Neuronal stem cell (in vitro differentiated cells): ENCODE data around the gene HS2ST1.

ENCODE experiments used
- DNase-seq: peaks from one replicate; pipeline ENCODE4 v3.0.0-alpha.2; 2013; ENCODE audit warnings: low spot score
- H2AFZ ChIP-seq: one replicate; pipeline ENCODE4 v1.6.1; 2013; ENCODE audit warnings: mild to moderate bottlenecking, low read length, inconsistent platforms
- H2AK5ac ChIP-seq: 2 replicates; pipeline ENCODE4 v1.6.1; 2013; ENCODE audit warnings: low read depth, mild to moderate bottlenecking, inconsistent platforms, low read length, moderate library complexity, mixed read lengths
- H2BK120ac ChIP-seq: 2 replicates; pipeline ENCODE4 v1.6.1; 2013; ENCODE audit warnings: low read depth, mild to moderate bottlenecking, inconsistent platforms, low read length, moderate library complexity, mixed read lengths
- H2BK12ac ChIP-seq: one replicate; pipeline ENCODE4 v1.6.1; 2013; ENCODE audit warnings: low read length, inconsistent platforms
- H2BK15ac ChIP-seq: 2 replicates; pipeline ENCODE4 v1.6.1; 2013; ENCODE audit warnings: mild to moderate bottlenecking, low read length, inconsistent platforms, mixed read lengths
- H2BK5ac ChIP-seq: one replicate; pipeline ENCODE4 v1.6.1; 2013; ENCODE audit warnings: inconsistent platforms, mild to moderate bottlenecking, low read length, moderate library complexity
- H3K14ac ChIP-seq: one replicate; pipeline ENCODE4 v1.6.1; 2013; ENCODE audit warnings: low read length, inconsistent platforms
- H3K18ac ChIP-seq: 2 replicates; pipeline ENCODE4 v1.6.1; 2013; ENCODE audit warnings: low read length, inconsistent platforms
- H3K23ac ChIP-seq: 2 replicates; pipeline ENCODE4 v1.6.1; 2013; ENCODE audit warnings: low read depth, mild to moderate bottlenecking, mixed read lengths, low read length, inconsistent platforms; ENCODE audit not compliant: poor library complexity
- H3K27ac ChIP-seq: replicated peaks from 3 replicates; pipeline ENCODE4 v1.5.1; 2013; ENCODE audit warnings: low read length, inconsistent platforms
- H3K27me3 ChIP-seq, 3 experiments: 2 replicates each; pipeline ENCODE4 v1.6.1; 2013; ENCODE audit warnings: low read length in 3 of 3, mild to moderate bottlenecking in 2 of 3, inconsistent platforms in 1 of 3, low read depth in 1 of 3, mixed read lengths in 1 of 3, moderate library complexity in 1 of 3; ENCODE audit not compliant: control insufficient read depth in 3 of 3, insufficient read depth in 3 of 3
- H3K36me3 ChIP-seq, 2 donors: replicated peaks in 1 of 2; 2 replicates each; pipeline ENCODE4 v1.6.1; 2013; ENCODE audit warnings: low read length in 2 of 2; ENCODE audit not compliant: control insufficient read depth in 2 of 2, insufficient read depth in 2 of 2
- H3K4ac ChIP-seq: 2 replicates; pipeline ENCODE4 v1.6.1; 2013; ENCODE audit warnings: inconsistent platforms, mild to moderate bottlenecking, low read length, moderate library complexity
- H3K4me1 ChIP-seq, 2 donors: 1 replicate in 1 of 2; 2 replicates in 1 of 2; pipeline ENCODE4 v1.6.1; 2013; ENCODE audit warnings: low read length in 2 of 2, low read depth in 1 of 2; ENCODE audit not compliant: control insufficient read depth in 2 of 2, insufficient read depth in 1 of 2
- H3K4me2 ChIP-seq: one replicate; pipeline ENCODE4 v1.6.1; 2013; ENCODE audit warnings: mild to moderate bottlenecking, low read length, inconsistent platforms; ENCODE audit not compliant: insufficient read depth, poor library complexity, severe bottlenecking
- H3K4me3 ChIP-seq, 2 donors: 2 replicates each; pipeline ENCODE4 v1.5.1; 2013; ENCODE audit warnings: low read length in 2 of 2, mild to moderate bottlenecking in 2 of 2, inconsistent platforms in 1 of 2, moderate library complexity in 1 of 2
- H3K79me1 ChIP-seq: one replicate; pipeline ENCODE4 v1.6.1; 2013; ENCODE audit warnings: low read depth, mild to moderate bottlenecking, inconsistent platforms, low read length, moderate library complexity
- H3K9ac ChIP-seq: one replicate; pipeline ENCODE4 v1.6.1; 2013; ENCODE audit warnings: mild to moderate bottlenecking, low read depth, low read length, inconsistent platforms; ENCODE audit not compliant: poor library complexity
- H3K9me3 ChIP-seq, 2 donors: replicated peaks in 1 of 2; 2 replicates each; pipeline versions ENCODE3 to v1.6.1; 2013; ENCODE audit warnings: low read length in 2 of 2, mild to moderate bottlenecking in 2 of 2, inconsistent platforms in 1 of 2, low read depth in 1 of 2, mixed read lengths in 1 of 2, moderate library complexity in 1 of 2; ENCODE audit not compliant: control insufficient read depth in 2 of 2, insufficient read depth in 1 of 2
- H4K8ac ChIP-seq: one replicate; pipeline ENCODE4 v1.6.1; 2013; ENCODE audit warnings: low read depth, mild to moderate bottlenecking, inconsistent platforms, low read length, moderate library complexity
- H4K91ac ChIP-seq: one replicate; pipeline ENCODE4 v1.6.1; 2013; ENCODE audit warnings: low read length, low read depth, mild to moderate bottlenecking, inconsistent platforms; ENCODE audit not compliant: poor library complexity
- WGBS, 2 donors: extraction: QIAGEN DNeasy Blood & Tissue Kit; methylation state at CpG; one replicate each; pipeline ENCODE4 v1.1.7; 2013; ENCODE audit warnings: missing lambda C conversion rate in 2 of 2, mixed read lengths in 1 of 2; ENCODE audit not compliant: insufficient read length in 2 of 2, insufficient replicate concordance in 1 of 2; ENCODE audit errors: extremely low coverage in 2 of 2; 5-methylcytosine and 5-hydroxymethylcytosine counted together

HS2ST1 gene

GRCh38 chr1:87115317-87115890, 201.0 kb downstream of the HS2ST1 start:
- Histone ChIP-seq H3K4me3 (no peak overlapping the region), H3K23ac (no peak overlapping the region), H3K27me3 (no peaks in the 10 kb centered on the region), H2BK120ac (no peak overlapping the region), H3K4me2 (no peak overlapping the region), H3K4me1 (peaks cover 1 to 4% of the 10 kb centered on the region in 2 donors), H2AK5ac (no peak overlapping the region), H3K9ac (no peak overlapping the region), H3K36me3 (no peaks in the 10 kb centered on the region), H2AFZ (no peak overlapping the region), H2BK5ac (no peak overlapping the region), H3K18ac (no peak overlapping the region), H3K14ac (no peak overlapping the region), H4K8ac (no peak overlapping the region), H2BK12ac (no peak overlapping the region), H3K27ac (no peak overlapping the region), H2BK15ac (no peak overlapping the region), H3K9me3 (no peaks in the 10 kb centered on the region), H3K79me1 (no peaks in the 10 kb centered on the region), H4K91ac (no peak overlapping the region), H3K4ac (no peak overlapping the region)
- WGBS, 2 donors = no CpG with 5 or more reads among the region's 3 CpGs
- DNase-seq = no peak

GRCh38 chr1:87115891-87116290, 201.5 kb downstream of the HS2ST1 start:
- Histone ChIP-seq H4K91ac (no peak overlapping the region), H3K4ac (no peak overlapping the region), H3K9me3 (no peaks in the 10 kb centered on the region), H2AK5ac (no peak overlapping the region), H3K4me1 (peaks cover 1 to 4% of the 10 kb centered on the region in 2 donors), H2BK5ac (no peak overlapping the region), H3K36me3 (no peaks in the 10 kb centered on the region), H2AFZ (no peak overlapping the region), H3K4me2 (no peak overlapping the region), H3K79me1 (no peaks in the 10 kb centered on the region), H2BK15ac (no peak overlapping the region), H2BK12ac (no peak overlapping the region), H2BK120ac (no peak overlapping the region), H3K9ac (no peak overlapping the region), H4K8ac (no peak overlapping the region), H3K4me3 (no peak overlapping the region), H3K23ac (no peak overlapping the region), H3K18ac (no peak overlapping the region), H3K27ac (no peak overlapping the region), H3K14ac (no peak overlapping the region), H3K27me3 (no peaks in the 10 kb centered on the region)
- WGBS, 2 donors = no CpG with 5 or more reads among the region's 3 CpGs
- DNase-seq = no peak

GRCh38 chr1:87117761-87118368, 203.4 kb downstream of the HS2ST1 start:
- Histone ChIP-seq H3K4me3 (no peak overlapping the region), H3K9me3 (no peaks in the 10 kb centered on the region), H3K27me3 (no peaks in the 10 kb centered on the region), H4K91ac (no peak overlapping the region), H4K8ac (no peak overlapping the region), H2AFZ (no peak overlapping the region), H3K14ac (no peak overlapping the region), H2AK5ac (no peak overlapping the region), H2BK15ac (no peak overlapping the region), H3K4me1 (peaks cover 1 to 4% of the 10 kb centered on the region in 2 donors), H3K23ac (no peak overlapping the region), H2BK120ac (no peak overlapping the region), H2BK5ac (no peak overlapping the region), H3K9ac (no peak overlapping the region), H2BK12ac (no peak overlapping the region), H3K79me1 (no peaks in the 10 kb centered on the region), H3K36me3 (no peaks in the 10 kb centered on the region), H3K4ac (no peak overlapping the region), H3K18ac (no peak overlapping the region), H3K4me2 (no peak overlapping the region), H3K27ac (no peak overlapping the region)
- no peak for DNase-seq
- no CpG with 5 or more reads among the region's 7 CpGs for WGBS, 2 donors

- Histone ChIP-seq H2BK12ac (no peak overlapping the region), H4K91ac (no peak overlapping the region), H2AK5ac (no peak overlapping the region), H3K23ac (no peak overlapping the region), H3K4me3 (no peak overlapping the region), H3K18ac (no peak overlapping the region), H2AFZ (no peak overlapping the region), H3K79me1 (no peaks in the 10 kb centered on the region), H2BK120ac (no peak overlapping the region), H3K27ac (no peak overlapping the region), H3K4me2 (no peak overlapping the region), H3K9me3 (peaks cover 0 to 3% of the 10 kb centered on the region in 2 donors), H3K4me1 (peaks cover 1 to 4% of the 10 kb centered on the region in 2 donors), H3K9ac (no peak overlapping the region), H3K4ac (no peak overlapping the region), H3K36me3 (no peaks in the 10 kb centered on the region), H3K27me3 (no peaks in the 10 kb centered on the region), H4K8ac (no peak overlapping the region), H2BK5ac (no peak overlapping the region), H3K14ac (no peak overlapping the region), H2BK15ac (no peak overlapping the region)
- no CpG with 5 or more reads among the region's 5 CpGs for WGBS, 2 donors
- DNase-seq = no peak
These were observed 205.2 kb downstream of the HS2ST1 start for GRCh38 chr1:87119541-87120140.
